Measurements from ENCODE around the gene ASS1. TPM values are rescaled to one million over a fixed set of nuclear protein-coding genes. Genes with fewer than 3 reads are reported as not detected.

ASS1 gene
- total RNA-seq, 1 donor from 2014 or later, result 94.8 TPM

DNA sequence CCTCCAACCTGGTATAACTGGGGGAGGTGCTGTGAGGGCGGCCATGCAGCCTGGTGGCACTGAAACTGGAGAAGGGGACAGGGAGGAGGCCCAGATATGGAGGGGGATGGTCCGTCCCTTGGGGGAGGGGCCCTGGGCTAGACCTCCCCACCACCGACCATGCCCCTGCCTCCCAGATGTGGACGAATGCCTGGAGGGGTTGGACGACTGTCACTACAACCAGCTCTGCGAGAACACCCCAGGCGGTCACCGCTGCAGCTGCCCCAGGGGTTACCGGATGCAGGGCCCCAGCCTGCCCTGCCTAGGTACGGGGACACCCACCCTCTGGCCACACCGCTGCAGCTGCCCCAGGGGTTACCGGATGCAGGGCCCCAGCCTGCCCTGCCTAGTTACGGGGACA, 15.4 kb upstream of the ASS1 start:
- DNase-seq (ENCODE audit: low spot score in 2 of 2, unreplicated experiment in 2 of 2), result no peak
- Mint-ChIP-seq H3K4me1 (no peaks in the 10 kb centered on the region), H3K27ac (no peak overlapping the region), H3K36me3 (no peaks in the 10 kb centered on the region), H3K27me3 (ENCODE audit: low read depth) (peaks cover 27% of the 10 kb centered on the region), H3K4me3 (no peak overlapping the region), H3K9me3 (no peaks in the 10 kb centered on the region)
- TF ChIP-seq, protein P1, sequence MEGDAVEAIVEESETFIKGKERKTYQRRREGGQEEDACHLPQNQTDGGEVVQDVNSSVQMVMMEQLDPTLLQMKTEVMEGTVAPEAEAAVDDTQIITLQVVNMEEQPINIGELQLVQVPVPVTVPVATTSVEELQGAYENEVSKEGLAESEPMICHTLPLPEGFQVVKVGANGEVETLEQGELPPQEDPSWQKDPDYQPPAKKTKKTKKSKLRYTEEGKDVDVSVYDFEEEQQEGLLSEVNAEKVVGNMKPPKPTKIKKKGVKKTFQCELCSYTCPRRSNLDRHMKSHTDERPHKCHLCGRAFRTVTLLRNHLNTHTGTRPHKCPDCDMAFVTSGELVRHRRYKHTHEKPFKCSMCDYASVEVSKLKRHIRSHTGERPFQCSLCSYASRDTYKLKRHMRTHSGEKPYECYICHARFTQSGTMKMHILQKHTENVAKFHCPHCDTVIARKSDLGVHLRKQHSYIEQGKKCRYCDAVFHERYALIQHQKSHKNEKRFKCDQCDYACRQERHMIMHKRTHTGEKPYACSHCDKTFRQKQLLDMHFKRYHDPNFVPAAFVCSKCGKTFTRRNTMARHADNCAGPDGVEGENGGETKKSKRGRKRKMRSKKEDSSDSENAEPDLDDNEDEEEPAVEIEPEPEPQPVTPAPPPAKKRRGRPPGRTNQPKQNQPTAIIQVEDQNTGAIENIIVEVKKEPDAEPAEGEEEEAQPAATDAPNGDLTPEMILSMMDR (IDR thresholded peaks at IDR 0.05; ENCODE audit: unreplicated experiment), result no peak

DNA sequence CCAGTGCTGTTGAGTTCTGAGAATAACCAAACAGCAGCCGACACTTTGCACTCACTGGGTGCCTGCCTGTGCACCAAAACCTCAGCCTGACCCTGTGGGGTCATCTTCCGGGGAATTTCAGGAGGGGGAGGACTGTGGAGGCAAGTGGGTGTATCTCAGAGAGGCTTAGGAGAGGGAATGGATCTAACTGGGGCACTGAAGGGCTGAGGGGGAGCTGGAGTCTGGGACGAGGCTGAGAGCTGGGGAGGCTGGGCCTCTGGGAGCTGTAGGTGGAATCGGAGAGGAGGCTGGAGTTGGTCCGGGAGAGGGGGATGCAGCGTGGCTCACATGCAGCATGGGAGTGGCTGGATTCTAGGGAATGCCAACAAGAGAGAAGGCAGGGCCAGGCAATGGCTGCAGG, 14.9 kb upstream of the ASS1 start:
- TF ChIP-seq, protein P1 (IDR thresholded peaks at IDR 0.05; ENCODE audit: unreplicated experiment), result no peak
- H3K9me3 Mint-ChIP-seq, result no peaks in the 10 kb centered on the region
- peaks cover 31% of the 10 kb centered on the region for H3K27me3 Mint-ChIP-seq (ENCODE audit: low read depth)
- no peak overlapping the region for H3K4me3 Mint-ChIP-seq
- H3K27ac Mint-ChIP-seq, result no peak overlapping the region
- DNase-seq (ENCODE audit: low spot score in 2 of 2, unreplicated experiment in 2 of 2), result no peak
- H3K4me1 Mint-ChIP-seq, result no peaks in the 10 kb centered on the region
- no peaks in the 10 kb centered on the region for H3K36me3 Mint-ChIP-seq

DNA sequence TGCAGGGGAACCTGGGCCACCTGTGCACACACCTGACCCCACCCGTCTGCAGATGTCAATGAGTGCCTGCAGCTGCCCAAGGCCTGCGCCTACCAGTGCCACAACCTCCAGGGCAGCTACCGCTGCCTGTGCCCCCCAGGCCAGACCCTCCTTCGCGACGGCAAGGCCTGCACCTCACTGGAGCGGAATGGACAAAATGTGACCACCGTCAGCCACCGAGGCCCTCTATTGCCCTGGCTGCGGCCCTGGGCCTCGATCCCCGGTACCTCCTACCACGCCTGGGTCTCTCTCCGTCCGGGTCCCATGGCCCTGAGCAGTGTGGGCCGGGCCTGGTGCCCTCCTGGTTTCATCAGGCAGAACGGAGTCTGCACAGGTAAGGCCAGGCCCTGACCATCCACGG, 14.5 kb upstream of the ASS1 start:
- Mint-ChIP-seq H3K4me3 (no peak overlapping the region), H3K27ac (no peak overlapping the region), H3K36me3 (no peaks in the 10 kb centered on the region), H3K27me3 (ENCODE audit: low read depth) (peaks cover 33% of the 10 kb centered on the region), H3K9me3 (no peaks in the 10 kb centered on the region), H3K4me1 (no peaks in the 10 kb centered on the region)
- DNase-seq (ENCODE audit: low spot score in 2 of 2, unreplicated experiment in 2 of 2), result no peak
- TF ChIP-seq, protein P1 (IDR thresholded peaks at IDR 0.05; ENCODE audit: unreplicated experiment), result no peak

DNA sequence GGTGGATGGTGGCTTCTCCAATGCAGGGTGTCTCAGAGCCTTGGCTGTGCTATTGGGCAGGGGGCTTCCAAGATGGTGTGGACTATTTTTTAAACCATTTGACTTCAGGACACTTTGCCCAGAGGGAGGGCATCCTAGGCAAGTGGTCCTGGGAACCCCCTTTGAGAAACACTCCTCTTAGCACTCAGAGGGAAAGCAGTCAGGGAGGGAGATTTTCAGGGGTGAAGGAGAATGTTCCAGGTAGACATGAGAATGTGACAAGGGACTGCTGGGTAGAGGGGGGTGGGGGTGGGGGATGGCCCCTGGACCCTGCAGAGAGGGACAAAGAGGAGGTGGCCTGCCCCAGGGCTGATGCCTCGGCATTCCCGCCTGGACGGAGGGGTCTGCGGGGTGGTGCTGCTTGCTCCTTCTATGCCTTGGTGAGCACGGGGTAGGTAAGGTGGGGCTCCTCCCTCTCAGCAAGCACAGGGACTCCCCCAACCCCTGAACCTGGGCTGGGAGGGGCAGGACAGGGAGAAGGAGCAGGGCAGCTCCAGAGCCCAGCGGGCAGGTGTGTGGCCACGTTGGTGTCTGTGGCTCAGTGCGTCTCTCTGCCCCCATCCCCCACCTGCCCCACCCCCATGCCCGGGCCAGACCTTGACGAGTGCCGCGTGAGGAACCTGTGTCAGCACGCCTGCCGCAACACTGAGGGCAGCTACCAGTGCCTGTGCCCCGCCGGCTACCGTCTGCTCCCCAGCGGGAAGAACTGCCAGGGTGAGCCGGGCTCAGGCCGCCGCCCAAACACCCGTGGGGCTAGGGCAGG, 13.8 kb upstream of the ASS1 start:
- Mint-ChIP-seq H3K36me3 (no peaks in the 10 kb centered on the region), H3K27me3 (ENCODE audit: low read depth) (peaks cover 36% of the 10 kb centered on the region), H3K4me3 (no peak overlapping the region), H3K27ac (no peak overlapping the region), H3K4me1 (no peaks in the 10 kb centered on the region), H3K9me3 (no peaks in the 10 kb centered on the region)
- no peak for DNase-seq (ENCODE audit: low spot score in 2 of 2, unreplicated experiment in 2 of 2)
- TF ChIP-seq, protein P1 (IDR thresholded peaks at IDR 0.05; ENCODE audit: unreplicated experiment), result no peak

DNA sequence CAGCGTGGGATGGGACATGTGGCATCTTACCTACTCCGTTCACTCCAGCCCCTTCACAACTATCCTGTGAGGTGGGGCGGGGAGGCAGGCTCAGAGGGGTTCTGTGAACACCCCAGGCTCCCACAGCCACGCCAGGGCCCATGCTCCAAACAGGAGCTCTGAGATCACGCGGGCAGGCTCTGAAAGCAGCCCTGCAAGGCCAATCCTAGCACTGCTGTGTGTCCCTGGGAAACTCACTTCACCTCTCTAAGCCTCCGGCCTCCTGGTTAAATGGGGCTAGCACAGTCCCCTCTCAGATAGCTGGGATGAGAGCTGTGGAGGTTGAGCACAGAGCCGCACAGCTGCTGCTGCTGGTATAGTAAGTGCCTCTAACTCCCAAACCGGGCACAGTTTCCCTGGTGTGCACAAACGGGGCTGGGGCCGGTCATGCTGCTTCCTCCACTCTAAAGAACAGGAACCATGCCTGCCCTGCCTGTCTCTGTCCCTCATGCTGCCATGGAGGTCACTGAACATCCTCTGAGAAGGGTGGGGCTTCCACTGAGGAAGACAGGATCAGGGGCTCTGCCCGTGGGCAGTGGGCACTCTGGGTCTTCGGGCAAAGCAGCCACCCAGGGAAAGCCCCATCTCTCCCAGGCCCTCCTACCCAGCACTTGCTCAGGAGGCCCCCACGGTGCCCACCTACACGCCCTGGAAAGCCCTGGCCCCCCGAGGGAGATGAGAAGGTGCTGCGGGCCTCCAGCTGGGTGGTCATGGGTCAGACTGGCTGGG, 13.0 kb upstream of the ASS1 start:
- no peak for DNase-seq (ENCODE audit: low spot score in 2 of 2, unreplicated experiment in 2 of 2)
- Mint-ChIP-seq H3K27ac (no peak overlapping the region), H3K4me3 (no peak overlapping the region), H3K27me3 (ENCODE audit: low read depth) (peaks cover 36% of the 10 kb centered on the region), H3K36me3 (no peaks in the 10 kb centered on the region), H3K9me3 (no peaks in the 10 kb centered on the region), H3K4me1 (no peaks in the 10 kb centered on the region)
- TF ChIP-seq, protein P1 (IDR thresholded peaks at IDR 0.05; ENCODE audit: unreplicated experiment), result no peak
